HK-2 (cell line): ENCODE results near the gene CIROP.

Experiments
- DNase-seq: peaks from one replicate; pipeline ENCODE4 v3.0.0-alpha.2; 2018; ENCODE audit not compliant: unreplicated experiment

CIROP gene

DNA sequence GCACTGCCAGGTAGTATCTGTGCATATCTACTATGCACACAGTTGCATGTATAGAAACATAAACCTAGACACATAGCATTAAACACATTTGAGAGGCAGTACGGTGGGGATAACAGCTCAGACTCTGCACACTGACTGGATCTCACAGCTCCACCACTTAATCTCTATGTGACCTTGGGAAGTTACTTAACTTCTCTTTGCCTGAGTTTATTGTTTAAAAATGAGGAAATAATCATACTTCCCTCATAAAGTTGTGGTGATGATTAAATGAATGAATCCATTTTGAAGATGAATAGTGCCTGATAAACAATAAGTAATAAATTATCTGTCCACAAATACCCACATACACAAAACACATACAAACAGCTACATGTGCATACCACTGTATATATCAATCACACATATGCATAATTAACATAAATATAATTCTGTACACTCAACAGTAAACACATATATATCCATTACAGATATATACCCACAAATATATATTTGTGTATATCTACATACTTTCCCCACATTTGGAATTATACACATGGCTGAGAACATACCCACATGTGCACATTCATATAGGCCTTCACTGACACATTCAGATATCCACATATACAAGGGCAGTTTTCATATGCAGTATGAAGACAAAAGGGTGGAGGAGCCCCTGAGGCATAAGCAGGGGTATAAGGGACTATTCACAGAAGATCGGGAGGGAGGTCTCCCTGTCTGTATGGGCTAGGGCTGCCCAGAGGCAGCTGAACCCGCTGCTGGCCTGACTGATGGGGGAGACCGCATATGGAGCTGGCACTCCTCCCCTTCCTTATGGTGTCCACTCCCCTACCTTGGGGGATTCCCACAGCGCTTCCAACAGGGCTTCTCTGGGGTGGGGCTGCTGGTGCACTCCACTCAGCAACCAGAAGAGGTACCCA, 53.4 kb downstream of the CIROP start:
- no peak for DNase-seq
